Vagina (tissue), 2 donors: Measurements from ENCODE around the gene BET1L.

Source experiments
- CTCF ChIP-seq, 3 experiments: fragments of 450-650 bp in 2 of 3; fragments of 200-600 bp in 1 of 3; sonication (generic) in 1 of 3; IDR thresholded peaks; one replicate each; pipeline ENCODE4 v1.5.1; 2017 to 2019; ENCODE audit warnings: antibody characterized with exemption in 3 of 3, mild to moderate bottlenecking in 2 of 3, moderate library complexity in 2 of 3
- POLR2A ChIP-seq, 2 donors: fragments of 450-650 bp; IDR thresholded peaks; one replicate each; pipeline ENCODE4 v1.6.1; 2017; ENCODE audit warnings: antibody characterized with exemption in 2 of 2, mild to moderate bottlenecking in 2 of 2, moderate library complexity in 2 of 2

GRCh38 chr11:198236-198806, 8.9 kb downstream of the BET1L start:
- TF ChIP-seq POLR2A (IDR thresholded peaks at IDR 0.05) (no peak), CTCF (IDR thresholded peaks at IDR 0.05) (no peak)
